Right hindlimb (tissue), 1 donor: ENCODE results near the gene RPP14.
"Not testable (repeated sequence)": the region's sequence is repeated elsewhere in the genome, so short reads cannot be mapped to it uniquely, and the experiment has no call there.

Experiments used
- DNase-seq: peaks from one replicate; pipeline ENCODE4 v3.0.0-alpha.2; 2018

RPP14 gene

GRCh38 chr3:58305882-58306711, at the start of gene RPP14, which contains the start of gene HTD2:
Gene RPP14, plus strand, starts transcription at chr3:58306245. Its CDS starts 4,085 bp downstream, at chr3:58310330.
Gene HTD2, plus strand, starts transcription at chr3:58306520. Its CDS starts 11,094 bp downstream, at chr3:58317614.
- DNase-seq: peak; percentile 98

GRCh38 chr3:58256511-58256910, 49.5 kb upstream of the RPP14 start:
- no peak for DNase-seq

- no peak for DNase-seq
Measured at GRCh38 chr3:58258392-58259055, 47.5 kb upstream of the RPP14 start.

- no peak for DNase-seq
Measured at GRCh38 chr3:58260261-58260731, 45.7 kb upstream of the RPP14 start.

- no peak for DNase-seq
Measured at GRCh38 chr3:58260733-58261132, 45.3 kb upstream of the RPP14 start.

GRCh38 chr3:58261954-58262666, 43.9 kb upstream of the RPP14 start:
- DNase-seq: no peak

GRCh38 chr3:58266577-58266976, 39.5 kb upstream of the RPP14 start:
- DNase-seq: no peak

GRCh38 chr3:58267543-58267942, 38.5 kb upstream of the RPP14 start:
- DNase-seq: not testable (repeated sequence)

GRCh38 chr3:58269356-58269755, 36.7 kb upstream of the RPP14 start:
- no peak for DNase-seq

GRCh38 chr3:58270485-58270884, 35.6 kb upstream of the RPP14 start:
- no peak for DNase-seq

- no peak for DNase-seq
Measured at GRCh38 chr3:58271901-58272501, 34.0 kb upstream of the RPP14 start.

GRCh38 chr3:58272891-58273290, 33.2 kb upstream of the RPP14 start:
- no peak for DNase-seq

- DNase-seq: not testable (repeated sequence)
Measured at GRCh38 chr3:58273362-58273761, 32.7 kb upstream of the RPP14 start.

- no peak for DNase-seq
Measured at GRCh38 chr3:58274027-58274614, 31.9 kb upstream of the RPP14 start.

GRCh38 chr3:58281069-58281468, 25.0 kb upstream of the RPP14 start:
- DNase-seq: no peak

- no peak for DNase-seq
Measured at GRCh38 chr3:58285334-58285733, 20.7 kb upstream of the RPP14 start.

- DNase-seq: no peak
Measured at GRCh38 chr3:58287354-58287753, 18.7 kb upstream of the RPP14 start.

- peak; percentile 49 for DNase-seq
Measured at GRCh38 chr3:58288011-58288728, 17.9 kb upstream of the RPP14 start.

- not testable (repeated sequence) for DNase-seq
Measured at GRCh38 chr3:58288964-58289613, 17.0 kb upstream of the RPP14 start.

- not testable (repeated sequence) for DNase-seq
Measured at GRCh38 chr3:58290446-58290845, 15.6 kb upstream of the RPP14 start.

GRCh38 chr3:58291671-58292338, 14.2 kb upstream of the RPP14 start:
- no peak for DNase-seq
